Measurements from ENCODE around the gene COPZ2. TPM values are rescaled to one million over a fixed set of nuclear protein-coding genes. Genes with fewer than 3 reads are reported as not detected.
"Not testable (repeated sequence)": the region's sequence is repeated elsewhere in the genome, so short reads cannot be mapped to it uniquely, and the experiment has no call there.

Gene COPZ2
- total and polyA plus RNA-seq, 10 donors = 6.0 to 15.0 (median 8.8) TPM

DNA sequence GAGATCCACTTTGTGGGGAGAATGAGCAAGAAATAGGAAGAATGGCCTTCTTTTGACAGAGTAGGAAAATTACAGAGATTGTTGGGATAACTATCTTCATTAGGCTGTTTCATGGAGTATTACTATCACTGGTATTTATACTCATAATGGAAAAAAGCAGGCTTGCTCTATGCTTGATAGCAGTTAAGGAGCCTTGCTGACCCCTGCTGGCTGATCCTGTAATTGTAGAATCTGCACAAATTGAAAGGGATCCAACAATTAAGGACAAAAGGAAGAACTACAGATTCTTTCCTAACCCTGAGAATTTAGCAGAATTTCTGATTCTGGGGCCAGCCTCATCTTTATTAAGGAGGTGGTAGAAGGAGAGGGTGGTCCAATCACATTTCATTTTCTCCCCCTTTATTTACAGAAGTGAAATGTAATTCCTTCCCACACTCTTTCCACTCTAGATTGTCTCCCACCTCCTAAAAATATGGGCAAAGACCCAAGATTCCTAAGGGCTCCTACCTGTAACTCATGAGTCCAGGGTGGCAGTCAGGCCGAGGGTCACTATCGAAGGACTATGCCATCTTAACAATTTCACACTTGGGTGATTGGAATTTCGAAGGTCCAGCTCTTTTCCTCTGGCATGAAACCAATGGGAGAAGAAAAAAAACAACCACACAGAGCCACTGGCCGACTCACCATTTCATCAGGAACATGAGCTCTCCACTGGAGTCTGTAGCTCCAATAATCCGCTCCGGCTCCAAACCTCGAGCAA, 36.9 kb upstream of the COPZ2 start:
- peaks cover 0 to 16% (median 2%) of the 10 kb centered on the region in 6 donors for H3K4me1 ChIP-seq
- no peaks in the 10 kb centered on the region for H3K9me3 ChIP-seq
- WGBS, 5 donors = 76 to 89% (median 85%) methylated on average over 7 of the region's 7 CpGs
- TF ChIP-seq, protein P1, sequence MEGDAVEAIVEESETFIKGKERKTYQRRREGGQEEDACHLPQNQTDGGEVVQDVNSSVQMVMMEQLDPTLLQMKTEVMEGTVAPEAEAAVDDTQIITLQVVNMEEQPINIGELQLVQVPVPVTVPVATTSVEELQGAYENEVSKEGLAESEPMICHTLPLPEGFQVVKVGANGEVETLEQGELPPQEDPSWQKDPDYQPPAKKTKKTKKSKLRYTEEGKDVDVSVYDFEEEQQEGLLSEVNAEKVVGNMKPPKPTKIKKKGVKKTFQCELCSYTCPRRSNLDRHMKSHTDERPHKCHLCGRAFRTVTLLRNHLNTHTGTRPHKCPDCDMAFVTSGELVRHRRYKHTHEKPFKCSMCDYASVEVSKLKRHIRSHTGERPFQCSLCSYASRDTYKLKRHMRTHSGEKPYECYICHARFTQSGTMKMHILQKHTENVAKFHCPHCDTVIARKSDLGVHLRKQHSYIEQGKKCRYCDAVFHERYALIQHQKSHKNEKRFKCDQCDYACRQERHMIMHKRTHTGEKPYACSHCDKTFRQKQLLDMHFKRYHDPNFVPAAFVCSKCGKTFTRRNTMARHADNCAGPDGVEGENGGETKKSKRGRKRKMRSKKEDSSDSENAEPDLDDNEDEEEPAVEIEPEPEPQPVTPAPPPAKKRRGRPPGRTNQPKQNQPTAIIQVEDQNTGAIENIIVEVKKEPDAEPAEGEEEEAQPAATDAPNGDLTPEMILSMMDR (IDR thresholded peaks at IDR 0.05 in 8 of 11, conservative IDR thresholded peaks at IDR 0.05 in 3 of 11) = peak; percentile 38 to 87 (median 81)
- no peak for TF ChIP-seq POLR2A (IDR thresholded peaks at IDR 0.05)
- no peak for TF ChIP-seq POLR2AphosphoS5 (IDR thresholded peaks at IDR 0.05)
- DNase-seq = peak; percentile 79
- peaks cover 0 to 76% (median 40%) of the 10 kb centered on the region in 6 donors for H3K36me3 ChIP-seq
- no peak overlapping the region for H3K27ac ChIP-seq
- H3K27me3 ChIP-seq (replicated peaks in 1 of 7) = no peaks in the 10 kb centered on the region
- intact Hi-C loops (cut with DNase I; ENCODE audit: low total_unique reads) = loop anchor here (2.0 kb wide), 1 partner anchor 48 kb away; no protein-coding TSS in a partner anchor
- H3K4me3 ChIP-seq = no peak overlapping the region

DNA sequence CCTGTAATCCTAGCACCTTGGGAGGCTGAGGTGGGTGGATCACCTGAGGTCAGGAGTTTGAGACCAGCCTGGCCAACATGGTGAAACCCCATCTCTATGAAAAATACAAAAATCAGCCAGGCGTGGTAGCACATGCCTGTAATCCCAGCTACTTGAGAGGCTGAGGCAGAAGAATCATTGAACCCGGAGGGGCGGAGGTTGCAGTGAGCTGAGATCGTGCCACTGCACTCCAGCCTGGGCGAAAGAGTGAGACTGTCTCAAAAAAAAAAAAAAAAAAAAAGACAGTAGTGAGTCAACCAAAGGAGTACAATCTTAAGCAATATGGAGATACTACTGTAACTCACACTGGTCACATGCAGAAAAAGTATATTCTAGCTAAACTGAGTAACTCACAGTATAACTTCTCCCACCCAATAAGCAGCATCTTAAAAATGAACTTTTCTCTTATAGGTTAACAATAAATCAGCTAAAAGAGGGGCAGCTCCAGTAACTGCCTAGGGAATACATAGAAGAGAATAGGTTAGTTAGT, 36.0 kb upstream of the COPZ2 start:
- not testable (repeated sequence) for H3K9me3 ChIP-seq; H3K27ac ChIP-seq; H3K4me3 ChIP-seq; H3K27me3 ChIP-seq (replicated peaks in 1 of 7)
- intact Hi-C loops (cut with DNase I; ENCODE audit: low total_unique reads) = loop anchor here (2.0 kb wide), 1 partner anchor 47 kb away; no protein-coding TSS in a partner anchor
- DNase-seq = peak; percentile 7
- 96 to 100% (median 98%) methylated on average over 5 of the region's 5 CpGs for WGBS, 5 donors
- H3K4me1 ChIP-seq = peaks cover 0 to 16% (median 2%) of the 10 kb centered on the region in 6 donors
- peaks cover 0 to 84% (median 43%) of the 10 kb centered on the region in 6 donors for H3K36me3 ChIP-seq

DNA sequence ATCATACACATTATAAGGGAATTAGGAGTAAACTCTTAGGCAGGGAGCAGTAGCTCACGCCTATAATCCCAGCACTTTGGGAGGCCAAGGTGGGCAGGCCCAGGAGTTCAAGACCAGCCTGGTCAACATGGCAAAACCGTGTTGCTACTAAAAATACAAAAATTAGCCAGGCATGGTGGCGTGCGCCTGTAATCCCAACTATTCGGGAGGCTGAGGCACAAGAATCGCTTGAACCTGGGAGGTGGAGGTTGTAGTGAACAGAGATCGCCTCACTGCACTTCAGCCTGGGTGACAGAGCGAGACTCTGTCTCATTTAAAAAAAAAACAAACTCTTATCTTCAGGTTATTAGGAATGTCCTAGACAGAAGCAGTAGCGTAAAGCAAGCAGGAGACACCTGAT, 35.2 kb upstream of the COPZ2 start:
- H3K4me1 ChIP-seq = peaks cover 0 to 16% (median 2%) of the 10 kb centered on the region in 6 donors
- DNase-seq = peak; percentile 5
- H3K27me3 ChIP-seq (replicated peaks in 1 of 7); H3K9me3 ChIP-seq; H3K4me3 ChIP-seq; intact Hi-C loops (cut with DNase I; ENCODE audit: low total_unique reads); H3K27ac ChIP-seq: not testable (repeated sequence)
- 91 to 97% (median 95%) methylated on average over 9 of the region's 9 CpGs for WGBS, 5 donors
- H3K36me3 ChIP-seq = peaks cover 0 to 93% (median 47%) of the 10 kb centered on the region in 6 donors

DNA sequence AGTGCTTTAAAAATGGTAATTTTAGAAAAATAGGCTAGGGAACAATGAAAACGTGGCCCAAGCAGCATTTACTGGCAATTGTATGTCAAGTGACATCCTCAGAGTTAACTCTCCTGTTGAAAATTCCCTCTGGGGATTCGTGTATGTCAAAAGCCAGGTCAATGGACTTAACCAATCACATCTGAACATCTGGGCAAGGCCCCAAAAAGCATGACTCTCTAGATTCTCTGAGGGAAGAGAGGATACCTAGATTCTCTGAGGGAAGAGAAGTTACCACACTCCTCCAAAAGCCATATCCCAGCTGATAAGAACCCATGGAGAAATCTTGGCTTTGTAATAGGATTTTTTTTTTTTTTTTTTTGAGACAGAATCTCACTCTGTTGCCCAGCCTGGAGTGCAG, 34.1 kb upstream of the COPZ2 start:
- WGBS, 5 donors = 56 to 79% (median 62%) methylated on average over 2 of the region's 2 CpGs
- DNase-seq = no peak
- intact Hi-C loops (cut with DNase I; ENCODE audit: low total_unique reads) = no loop called here
- no peak overlapping the region for H3K4me3 ChIP-seq
- no peak for TF ChIP-seq POLR2AphosphoS5 (IDR thresholded peaks at IDR 0.05)
- TF ChIP-seq, protein P1 (IDR thresholded peaks at IDR 0.05 in 8 of 11, conservative IDR thresholded peaks at IDR 0.05 in 3 of 11) = no peak
- no peak for TF ChIP-seq POLR2A (IDR thresholded peaks at IDR 0.05)
- peaks cover 0 to 99% (median 49%) of the 10 kb centered on the region in 6 donors for H3K36me3 ChIP-seq
- H3K9me3 ChIP-seq = no peaks in the 10 kb centered on the region
- no peak overlapping the region for H3K27ac ChIP-seq
- H3K27me3 ChIP-seq (replicated peaks in 1 of 7) = no peaks in the 10 kb centered on the region
- H3K4me1 ChIP-seq = peaks cover 0 to 24% (median 8%) of the 10 kb centered on the region in 6 donors

DNA sequence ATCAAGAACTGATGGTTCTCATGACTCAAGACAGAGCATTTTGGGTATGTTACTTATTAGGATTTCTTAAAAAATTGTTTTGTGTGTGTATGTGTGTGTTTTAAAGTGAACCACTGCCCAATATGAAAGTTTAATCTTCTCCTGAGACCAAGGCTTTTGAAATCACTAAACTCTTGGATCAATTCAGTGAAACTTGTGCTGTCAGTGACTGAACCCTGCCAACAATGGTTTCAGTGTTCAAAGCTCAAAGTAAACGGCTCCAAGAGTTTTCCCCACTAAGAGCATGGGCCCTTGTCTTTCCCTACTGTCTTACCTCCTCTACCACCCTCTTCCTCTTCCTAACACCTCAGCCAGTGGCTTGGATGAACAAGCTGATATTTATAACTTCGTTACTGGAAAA, 32.6 kb upstream of the COPZ2 start:
- Histone ChIP-seq H3K9me3 (no peaks in the 10 kb centered on the region), H3K36me3 (peaks cover 0 to 99% (median 43%) of the 10 kb centered on the region in 6 donors), H3K27me3 (replicated peaks in 1 of 7) (no peaks in the 10 kb centered on the region), H3K4me1 (peaks cover 0 to 37% (median 14%) of the 10 kb centered on the region in 6 donors), H3K27ac (no peak overlapping the region), H3K4me3 (no peak overlapping the region)
- intact Hi-C loops (cut with DNase I; ENCODE audit: low total_unique reads) = no loop called here
- DNase-seq = no peak
- TF ChIP-seq, protein P1 (IDR thresholded peaks at IDR 0.05 in 8 of 11, conservative IDR thresholded peaks at IDR 0.05 in 3 of 11) = no peak
- TF ChIP-seq POLR2A (IDR thresholded peaks at IDR 0.05) = no peak
- no peak for TF ChIP-seq POLR2AphosphoS5 (IDR thresholded peaks at IDR 0.05)
- WGBS, 5 donors = 62 to 94% (median 81%) methylated on average over 2 of the region's 2 CpGs

Measured in spleen (tissue), 11 donors.